Fibroblast of skin of left biceps (primary cell): ENCODE results near the gene TMEM184A.
"Not testable (repeated sequence)": the region's sequence is repeated elsewhere in the genome, so short reads cannot be mapped to it uniquely, and the experiment has no call there.

Experiments
- DNase-seq, 2 experiments: peaks; one replicate each; pipeline ENCODE4 v3.0.0-alpha.2; 2013; ENCODE audit warnings: low read depth in 2 of 2

The TMEM184A gene

DNA sequence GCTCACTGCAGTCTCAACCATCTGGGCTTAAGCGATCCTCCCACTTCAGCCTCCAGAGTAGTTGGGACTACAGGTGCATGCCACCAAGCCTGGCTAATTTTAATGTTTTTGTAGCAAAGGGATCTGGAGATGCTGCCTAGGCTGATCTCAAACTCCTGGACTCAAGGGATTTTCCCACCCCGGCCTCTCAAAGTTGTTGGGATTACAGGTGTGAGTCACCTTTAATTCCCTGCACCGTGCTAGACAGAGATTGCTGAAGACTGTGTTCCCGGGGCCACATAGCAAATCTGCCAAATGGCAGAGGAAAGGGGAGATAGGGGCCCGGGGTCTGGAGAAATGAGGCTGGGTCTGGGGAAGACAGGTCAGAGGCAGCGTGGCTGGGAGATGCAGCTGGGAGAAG lies 34.5 kb upstream of the TMEM184A start:
- no peak for DNase-seq

DNA sequence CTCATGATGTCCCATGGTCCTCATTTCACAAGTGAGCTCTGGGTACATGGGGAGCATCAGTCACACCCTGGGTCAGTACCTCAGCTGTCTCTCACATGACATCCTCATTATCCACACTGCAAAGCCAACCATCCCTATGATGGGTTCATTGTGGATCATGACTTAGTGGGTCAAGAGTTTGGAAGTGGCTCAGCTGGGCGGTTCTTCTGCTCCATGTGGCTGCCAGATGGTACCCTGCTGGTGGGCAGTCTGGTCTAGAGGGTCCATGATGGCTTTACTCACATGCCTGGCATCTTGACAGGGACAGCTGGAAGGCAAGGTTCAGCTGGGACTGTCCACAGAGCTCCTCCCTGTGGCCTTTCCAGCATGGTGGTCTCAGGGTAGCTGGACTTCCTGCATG lies 33.0 kb upstream of the TMEM184A start:
- no peak for DNase-seq

DNA sequence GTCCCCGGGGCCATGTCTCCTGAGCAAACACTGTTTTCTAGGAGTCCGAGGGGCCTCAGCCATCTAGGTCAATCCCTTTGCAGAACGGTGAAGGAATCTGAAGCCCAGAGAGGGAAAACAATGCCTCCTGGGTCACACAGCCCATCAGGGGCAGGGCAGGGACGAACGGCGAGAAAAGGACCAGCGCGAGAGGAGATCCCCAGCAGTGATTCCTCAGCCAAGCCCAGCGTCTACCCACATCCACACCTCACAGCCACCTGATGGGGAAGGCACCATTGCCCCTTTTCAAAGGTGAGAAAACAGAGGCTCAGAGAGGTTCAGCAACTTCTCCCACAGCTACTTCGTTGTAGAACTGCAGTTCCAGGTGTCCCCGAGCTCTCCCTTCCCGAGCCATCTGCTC lies 31.7 kb upstream of the TMEM184A start:
- DNase-seq = no peak

DNA sequence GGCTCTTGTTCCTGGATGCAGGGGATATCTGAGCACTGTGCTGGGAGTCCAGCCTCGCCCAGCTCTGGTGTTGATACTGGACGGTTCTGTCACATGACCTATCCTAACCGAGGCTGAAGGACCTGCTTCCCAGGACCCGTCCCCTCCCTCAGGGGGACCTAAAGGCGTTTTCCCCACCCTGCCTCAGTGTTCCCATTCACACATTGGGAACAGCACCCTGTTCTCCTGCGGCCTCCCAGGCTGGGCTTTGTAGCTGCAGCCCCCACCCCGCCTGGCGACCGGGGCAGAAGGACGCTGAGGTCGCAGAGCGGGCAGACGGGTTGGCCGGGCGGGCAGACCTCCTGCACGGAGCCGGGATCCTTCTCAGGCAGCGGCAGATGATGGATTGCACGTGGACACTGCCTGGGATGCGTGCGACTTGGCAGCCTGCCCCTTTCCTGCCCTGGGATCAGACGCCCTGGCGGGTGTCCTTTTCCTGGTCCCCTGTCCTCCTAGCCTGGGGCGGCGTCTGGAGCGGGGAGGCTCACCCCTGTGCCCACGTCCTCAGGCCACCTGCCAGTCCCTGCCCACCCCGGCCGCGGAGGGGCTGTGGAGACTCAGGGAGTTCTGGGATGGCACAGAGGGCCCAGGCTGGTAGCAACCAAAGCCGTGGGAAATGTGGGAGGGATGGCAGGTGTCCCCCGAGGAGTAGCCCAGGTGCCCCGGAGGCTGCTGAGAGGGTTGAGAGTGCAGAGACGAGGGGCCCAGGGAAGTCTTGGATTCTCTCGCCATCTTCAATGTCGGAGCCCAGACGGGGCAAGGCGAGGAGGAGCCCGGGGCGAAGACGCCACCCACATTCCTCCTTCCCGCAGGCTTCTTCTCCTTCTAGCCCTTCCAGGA lies 31.1 kb upstream of the TMEM184A start:
- no peak for DNase-seq

GRCh38 chr7:1586126-1586826 lies 30.3 kb upstream of the TMEM184A start:
- no peak for DNase-seq

DNA sequence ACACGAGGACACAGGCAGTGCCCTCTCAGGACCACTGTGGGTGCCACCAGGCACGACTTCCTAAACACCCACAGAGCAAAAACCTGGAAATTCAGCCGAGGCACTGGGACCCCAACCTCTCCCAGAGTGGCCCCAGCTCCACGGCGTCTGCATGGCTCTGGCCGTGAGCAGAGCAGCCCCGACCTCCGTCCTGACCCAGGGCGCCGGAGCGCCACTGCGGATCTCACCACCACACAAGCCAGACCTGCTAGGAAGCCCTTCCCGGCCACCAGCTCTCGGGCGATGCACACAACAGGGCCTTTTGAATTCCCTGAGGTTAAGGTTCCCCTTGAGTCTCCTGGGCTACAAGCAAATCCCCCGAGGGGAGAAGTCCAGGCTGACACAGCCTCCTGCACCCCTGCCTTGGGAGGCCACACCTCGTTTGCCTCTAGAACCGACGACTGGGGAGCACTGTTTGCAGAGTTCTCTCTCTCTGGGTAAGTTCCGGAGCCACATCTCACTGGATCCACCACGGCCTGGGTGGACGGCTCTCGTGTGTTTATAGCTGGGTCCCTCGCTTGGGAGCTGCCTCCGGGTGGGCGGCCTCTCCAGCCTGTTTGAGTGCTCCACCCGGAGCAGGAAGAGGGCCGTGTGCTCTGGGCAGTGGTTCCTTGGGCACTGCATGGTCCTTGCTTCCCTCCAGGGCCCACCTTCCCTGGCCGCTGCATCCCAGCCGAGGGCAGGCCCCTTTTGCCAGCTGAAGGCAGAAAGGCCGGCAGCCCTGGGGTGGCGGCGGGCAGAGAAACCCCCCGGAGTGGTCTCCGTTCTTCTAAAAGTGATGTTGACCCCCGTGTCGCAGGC lies 29.4 kb upstream of the TMEM184A start:
- DNase-seq = no peak

DNA sequence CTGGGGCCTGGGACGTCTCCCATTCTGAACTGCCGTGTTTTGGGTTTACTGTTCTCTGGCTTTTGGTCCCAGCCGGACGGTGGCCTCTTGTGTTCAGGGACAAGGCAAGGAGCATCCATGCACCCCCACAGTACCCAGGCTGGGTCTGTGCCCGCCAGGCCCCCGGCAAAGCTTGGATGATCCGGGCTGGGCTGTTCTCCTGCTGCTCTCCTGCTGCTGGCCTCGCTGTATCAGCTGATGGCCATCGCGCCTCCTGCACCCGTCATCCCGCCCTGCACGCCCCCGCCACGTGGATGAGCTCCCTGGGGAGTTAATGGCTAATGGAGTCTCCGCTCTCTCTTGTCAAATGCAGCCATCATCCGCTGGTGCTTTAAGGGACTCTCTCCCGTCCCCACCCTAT lies 28.7 kb upstream of the TMEM184A start:
- DNase-seq = no peak

GRCh38 chr7:1583241-1583930 lies 27.4 kb upstream of the TMEM184A start:
- DNase-seq = not testable (repeated sequence)

GRCh38 chr7:1580422-1581030 lies 24.5 kb upstream of the TMEM184A start:
- no peak for DNase-seq

DNA sequence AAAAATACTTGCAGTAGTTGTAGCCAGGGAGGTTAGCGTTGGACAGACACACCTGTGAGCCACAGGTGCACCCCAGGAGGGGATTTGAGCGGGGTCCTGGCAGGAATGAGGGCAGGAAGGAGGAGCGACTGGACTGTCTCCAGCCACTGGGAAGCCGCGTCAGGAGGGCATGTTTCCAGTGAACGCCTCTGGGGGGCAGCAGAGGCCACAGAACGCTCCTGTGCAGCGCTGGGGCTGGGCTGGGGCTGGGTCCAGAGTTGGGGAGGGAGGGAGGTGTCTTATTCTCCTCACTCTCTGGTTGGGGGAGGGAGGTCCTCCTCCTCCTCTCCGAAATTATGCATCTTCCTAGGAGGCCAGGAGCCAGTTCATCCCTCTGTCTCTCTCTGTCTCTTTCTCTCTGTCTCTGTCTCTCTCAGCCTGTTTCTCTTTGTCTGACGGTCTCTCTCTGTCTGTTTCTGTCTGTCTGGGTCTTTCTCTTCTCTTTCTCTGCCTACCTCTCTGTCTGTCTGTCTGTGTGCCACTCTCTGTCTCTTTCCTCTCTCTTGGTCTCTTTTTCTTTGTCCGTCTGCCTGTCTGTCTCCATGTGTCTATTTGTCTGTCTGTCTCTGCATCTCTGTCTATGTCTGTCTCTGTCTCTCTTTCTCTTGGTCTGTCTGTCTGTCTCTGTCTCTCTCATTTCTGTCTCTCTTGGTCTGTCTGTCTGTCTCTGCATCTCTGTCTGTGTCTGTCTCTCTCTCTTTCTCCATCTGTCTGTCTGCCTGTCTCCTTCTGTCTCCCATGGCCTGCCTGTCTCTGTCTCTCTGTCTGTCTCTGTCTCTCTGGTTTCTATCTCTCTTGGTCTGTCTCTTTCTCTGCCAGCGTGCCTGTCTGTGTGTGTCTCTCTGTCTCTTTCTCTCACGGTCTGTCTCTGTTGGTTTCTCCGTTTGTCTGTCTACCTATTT lies 23.7 kb upstream of the TMEM184A start:
- DNase-seq = no peak

DNA sequence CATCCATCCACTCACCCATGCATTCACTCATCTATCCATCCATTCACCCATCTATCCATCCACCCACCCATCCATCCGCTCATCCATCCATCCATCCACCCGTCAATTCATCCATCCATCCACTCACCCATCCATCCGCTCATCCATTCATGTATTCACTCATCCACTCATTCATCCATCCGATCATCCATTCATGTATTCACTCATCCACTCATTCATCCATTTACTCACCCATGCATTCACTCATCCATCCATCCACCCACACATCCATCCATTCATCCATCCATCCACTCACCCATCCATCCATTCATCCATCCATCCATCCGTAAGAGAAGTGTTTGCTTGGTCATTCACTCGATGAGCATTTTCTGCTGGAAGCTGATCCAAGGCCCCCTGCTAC lies 22.5 kb upstream of the TMEM184A start:
- DNase-seq = no peak

DNA sequence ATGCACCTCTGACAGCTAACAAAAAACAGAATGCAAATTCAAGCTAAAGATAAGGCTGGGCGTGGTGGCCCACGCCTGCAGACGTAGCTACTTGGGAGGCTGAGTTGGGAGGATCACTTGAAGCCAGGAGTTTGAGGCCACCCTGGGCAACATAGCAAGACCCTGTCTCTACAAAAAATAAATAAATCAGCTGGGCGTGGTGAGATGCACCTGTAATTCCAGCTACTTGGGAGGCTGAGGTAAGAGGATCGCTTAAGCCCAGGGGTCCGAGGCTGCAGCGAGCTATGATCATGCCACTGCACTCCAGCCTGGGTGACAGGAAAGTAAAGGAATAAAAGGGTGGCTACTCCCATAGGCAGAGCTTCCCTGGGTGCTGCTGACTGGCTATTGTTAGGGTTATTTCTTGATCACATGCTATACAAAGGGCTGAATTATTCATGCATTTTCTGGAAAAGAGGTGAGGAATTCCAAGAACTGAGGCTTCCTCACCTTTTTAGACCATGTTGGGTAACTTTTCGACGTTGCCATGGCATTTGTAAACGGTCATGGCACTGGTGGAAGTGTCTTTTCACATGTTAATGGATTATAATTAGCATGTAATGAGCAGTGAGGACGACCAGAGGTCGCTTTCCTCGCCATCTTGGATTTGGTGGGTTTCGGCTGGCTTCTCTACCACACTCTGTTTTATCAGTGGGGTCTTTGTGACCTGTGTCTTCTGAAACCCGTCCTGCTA lies 20.7 kb upstream of the TMEM184A start:
- DNase-seq = no peak

DNA sequence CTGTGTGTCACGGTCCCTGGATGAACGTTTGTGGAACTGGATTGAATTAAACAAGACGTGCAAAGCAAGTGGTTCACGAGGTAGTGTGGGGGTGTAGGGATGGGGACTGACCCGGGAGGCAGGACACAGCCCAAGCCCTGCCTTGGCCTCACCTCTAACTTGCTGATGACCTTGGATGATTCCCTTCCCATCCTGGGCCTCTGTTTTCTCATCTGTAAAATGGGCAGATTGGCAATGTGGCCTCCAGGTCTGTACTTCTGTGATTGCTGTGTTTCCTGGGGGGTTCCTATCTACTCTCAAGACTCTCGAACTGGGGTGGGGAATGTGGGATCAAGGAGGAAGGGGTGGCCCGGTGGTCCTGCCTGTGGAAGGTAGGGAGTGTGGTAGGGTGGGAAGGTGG lies 19.8 kb upstream of the TMEM184A start:
- no peak for DNase-seq

DNA sequence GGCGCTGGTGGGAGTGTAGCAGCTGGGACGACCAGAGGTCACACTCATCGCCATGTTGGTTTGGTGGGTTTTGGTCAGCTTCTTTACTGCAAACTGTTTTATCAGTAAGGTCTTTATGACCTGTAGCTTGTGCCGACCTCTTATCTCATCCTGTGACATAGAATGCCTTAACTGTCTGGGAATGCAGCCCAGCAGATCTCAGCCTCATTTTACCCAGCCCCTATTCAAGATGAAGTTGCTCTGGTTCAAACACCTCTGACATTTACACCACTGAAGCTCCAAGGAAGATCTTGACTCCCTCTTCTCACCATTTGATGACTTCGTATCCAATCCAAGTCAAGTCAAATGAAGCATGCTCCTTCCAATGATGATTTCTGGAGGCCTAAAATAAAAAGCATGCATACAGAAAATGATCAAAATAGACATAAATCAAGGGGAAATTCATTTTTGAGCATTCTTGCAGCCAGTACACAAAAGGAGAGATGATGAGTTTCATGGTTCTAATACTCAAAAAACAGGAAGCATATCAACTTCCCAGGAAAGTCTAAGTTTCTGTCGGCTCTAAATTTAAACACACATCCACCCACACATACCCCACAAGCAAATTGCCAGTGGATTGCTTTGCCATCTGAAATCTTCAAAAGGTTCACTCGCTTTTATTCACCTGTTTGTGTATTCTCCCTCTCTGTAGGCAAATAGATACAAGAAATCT lies 16.3 kb upstream of the TMEM184A start:
- no peak for DNase-seq

DNA sequence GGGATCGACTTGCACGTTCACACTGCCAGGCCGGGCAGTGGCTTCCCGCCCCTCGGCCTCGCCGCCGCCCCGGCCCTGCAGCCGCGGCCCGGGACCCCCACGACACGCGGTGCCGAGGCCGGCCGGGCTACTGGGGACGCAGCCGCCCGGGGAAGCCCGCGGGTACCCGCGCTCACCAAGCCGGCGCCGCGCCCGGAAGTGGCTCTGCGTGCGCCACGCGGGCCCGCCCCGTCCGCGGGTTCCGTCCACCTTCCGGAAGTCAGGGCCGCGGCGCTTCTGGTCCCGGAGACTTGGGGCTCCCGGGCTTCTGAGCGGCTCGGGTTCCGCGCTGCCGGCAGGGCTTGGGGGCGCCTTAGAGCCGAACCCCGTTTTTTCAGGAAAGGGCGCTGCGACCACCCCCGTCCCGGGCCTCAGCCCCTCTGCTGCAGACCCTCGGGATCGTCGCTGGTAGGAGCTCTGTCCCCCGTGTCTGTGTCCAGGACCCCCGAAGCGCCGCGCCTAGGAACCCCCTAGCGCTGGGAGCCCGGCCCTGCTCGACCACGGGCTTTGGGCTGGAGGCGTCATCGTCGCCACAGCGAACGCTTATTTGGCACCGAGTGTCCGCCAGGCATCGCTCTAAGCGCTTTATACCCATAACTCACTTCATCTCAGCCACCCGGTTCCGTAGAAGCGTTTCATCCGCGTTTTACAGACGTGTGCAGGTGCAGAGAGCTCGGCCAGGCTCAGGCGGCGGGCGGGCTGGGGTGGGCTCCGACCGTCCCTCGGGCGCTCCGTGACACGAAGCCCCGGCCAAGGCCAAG lies 14.0 kb upstream of the TMEM184A start, which contains the start of gene PSMG3:
TSS of gene PSMG3 (minus strand) at position 200 of the 800 bp plus-strand sequence. CDS start 693 bp downstream, outside the sequence.
- DNase-seq = peak; percentile 64 to 73

DNA sequence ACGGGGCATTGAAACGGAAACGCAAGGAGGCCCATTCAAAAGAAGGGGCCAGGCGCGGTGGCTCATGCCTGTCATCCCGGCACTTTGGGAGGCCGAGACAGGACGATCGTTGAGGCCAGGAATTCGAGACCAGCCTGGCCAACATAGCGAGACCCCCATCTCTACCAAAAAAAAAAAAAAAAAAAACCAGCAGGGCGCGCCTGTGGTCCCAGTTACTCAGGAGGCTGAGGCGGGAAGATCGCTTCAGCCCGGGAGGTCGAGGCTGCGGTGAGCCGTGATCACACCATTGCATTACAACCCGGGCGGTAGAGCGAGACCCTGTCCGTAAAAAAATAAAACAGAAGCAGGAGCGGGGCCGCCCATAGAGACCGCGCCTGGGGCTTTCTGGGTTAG lies 13.4 kb upstream of the TMEM184A start:
- no peak for DNase-seq

DNA sequence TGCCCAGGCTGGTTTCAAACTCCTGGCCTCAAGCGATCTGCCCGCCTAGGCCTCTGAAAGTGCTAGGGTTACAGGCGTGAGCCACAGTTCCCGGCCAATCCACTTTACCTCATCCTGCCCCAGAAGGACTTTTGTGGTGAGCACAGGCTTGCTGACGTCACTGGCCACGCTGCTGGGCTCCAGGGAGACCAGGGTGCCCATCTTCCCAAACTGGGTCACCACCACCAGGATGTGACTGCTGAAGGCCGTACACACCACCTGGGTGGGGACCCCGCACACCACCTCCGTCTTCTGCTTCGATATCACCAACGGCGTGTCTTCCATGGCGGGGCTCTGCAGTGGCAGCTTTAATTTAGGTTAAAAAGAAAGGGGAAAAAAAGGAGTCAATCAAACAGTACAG lies 13.0 kb upstream of the TMEM184A start:
- no peak for DNase-seq
